ENCODE data around the gene TIPRL.

GRCh38 chr1:168136709-168137514 lies 41.9 kb upstream of the TIPRL start, which contains the start of gene GPR161:
- TF ChIP-seq EP300 (IDR thresholded peaks at IDR 0.05) (no peak), POLR2A (IDR thresholded peaks at IDR 0.05) (no peak)

Data from upper lobe of left lung (tissue), 4 donors.